Left ventricle myocardium inferior (tissue), 1 donor: ENCODE results near the gene CACNB1. TPM values are rescaled to one million over a fixed set of nuclear protein-coding genes. Genes with fewer than 3 reads are reported as not detected.
A peak's percentile ranks its signal among the peaks of the same experiment; 100 is the strongest.

Experiments
- DNase-seq: peaks from one replicate; pipeline ENCODE4 v3.0.0-alpha.2; 2020
- H3K27ac ChIP-seq: fragments of 200-600 bp; replicated peaks from 2 replicates; pipeline ENCODE4 v1.8.0; 2021
- H3K27me3 ChIP-seq: fragments of 200-600 bp; 2 replicates; pipeline ENCODE4 v1.8.0; 2021; ENCODE audit warnings: low read depth
- H3K36me3 ChIP-seq: fragments of 200-600 bp; 2 replicates; pipeline ENCODE4 v1.8.0; 2021
- H3K4me1 ChIP-seq: fragments of 200-600 bp; 2 replicates; pipeline ENCODE4 v1.8.0; 2021
- H3K4me3 ChIP-seq: fragments of 200-600 bp; 2 replicates; pipeline ENCODE4 v1.8.0; 2021; ENCODE audit warnings: mild to moderate bottlenecking, moderate library complexity
- H3K9me3 ChIP-seq: fragments of 200-600 bp; replicated peaks from 2 replicates; pipeline ENCODE4 v1.8.0; 2021
- intact Hi-C: fragments of 100-400 bp; cut with micrococcal nuclease; formaldehyde crosslinking; loops from one replicate; pipeline ENCODE4 v1.11.0; 2022
- total RNA-seq: library from RNA; stranded (reverse); fragmentation: NEBNext Ultra II Directional; extraction: Animal tissue kit (Norgen Biotek cat#: 25700); gene quantifications from one replicate; pipeline ENCODE4 v1.2.1, GENCODE V29; 2021
- TF ChIP-seq, protein P1 (sequence below): fragments of 200-600 bp; IDR thresholded peaks from 2 replicates; pipeline ENCODE4 v1.8.0; 2021; ENCODE audit warnings: antibody characterized with exemption, mild to moderate bottlenecking, borderline replicate concordance
- donor health status: DM: no; HTN: yes; CAD: no; lungs with severe emphysema.

The CACNB1 gene
- total RNA-seq, 1 donor from 2014 or later = 3.7 TPM

DNA sequence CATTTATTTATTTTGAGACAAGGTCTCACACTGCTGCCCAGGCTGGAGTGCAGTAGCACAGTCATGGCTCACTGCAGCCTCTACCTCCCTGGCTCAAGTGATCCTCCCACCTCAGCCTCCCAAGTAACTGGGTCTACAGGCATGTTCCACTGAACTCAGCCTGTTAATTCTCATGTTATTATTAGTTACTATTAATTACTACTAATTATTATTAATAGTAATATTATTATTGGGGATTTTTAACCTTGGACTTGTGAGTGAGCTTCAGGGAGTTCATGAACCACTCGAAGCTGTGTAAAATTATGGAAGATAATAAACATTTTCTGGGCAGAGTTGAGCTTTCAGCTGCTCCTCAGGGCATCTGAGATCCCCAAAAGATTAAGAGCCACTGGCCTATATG, 32.9 kb upstream of the CACNB1 start:
- H3K9me3 ChIP-seq = no peaks in the 10 kb centered on the region
- no peak overlapping the region for H3K27ac ChIP-seq
- no peak for DNase-seq
- TF ChIP-seq, protein P1, sequence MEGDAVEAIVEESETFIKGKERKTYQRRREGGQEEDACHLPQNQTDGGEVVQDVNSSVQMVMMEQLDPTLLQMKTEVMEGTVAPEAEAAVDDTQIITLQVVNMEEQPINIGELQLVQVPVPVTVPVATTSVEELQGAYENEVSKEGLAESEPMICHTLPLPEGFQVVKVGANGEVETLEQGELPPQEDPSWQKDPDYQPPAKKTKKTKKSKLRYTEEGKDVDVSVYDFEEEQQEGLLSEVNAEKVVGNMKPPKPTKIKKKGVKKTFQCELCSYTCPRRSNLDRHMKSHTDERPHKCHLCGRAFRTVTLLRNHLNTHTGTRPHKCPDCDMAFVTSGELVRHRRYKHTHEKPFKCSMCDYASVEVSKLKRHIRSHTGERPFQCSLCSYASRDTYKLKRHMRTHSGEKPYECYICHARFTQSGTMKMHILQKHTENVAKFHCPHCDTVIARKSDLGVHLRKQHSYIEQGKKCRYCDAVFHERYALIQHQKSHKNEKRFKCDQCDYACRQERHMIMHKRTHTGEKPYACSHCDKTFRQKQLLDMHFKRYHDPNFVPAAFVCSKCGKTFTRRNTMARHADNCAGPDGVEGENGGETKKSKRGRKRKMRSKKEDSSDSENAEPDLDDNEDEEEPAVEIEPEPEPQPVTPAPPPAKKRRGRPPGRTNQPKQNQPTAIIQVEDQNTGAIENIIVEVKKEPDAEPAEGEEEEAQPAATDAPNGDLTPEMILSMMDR = no peak
- intact Hi-C loops = no loop called here
- H3K4me1 ChIP-seq = peaks cover 22% of the 10 kb centered on the region
- H3K27me3 ChIP-seq = peaks cover 97% of the 10 kb centered on the region
- H3K36me3 ChIP-seq = no peaks in the 10 kb centered on the region
- H3K4me3 ChIP-seq = no peak overlapping the region

- DNase-seq = no peak
- H3K4me1 ChIP-seq = peaks cover 31% of the 10 kb centered on the region
- intact Hi-C loops = no loop called here
- no peaks in the 10 kb centered on the region for H3K36me3 ChIP-seq
- H3K27me3 ChIP-seq = peaks cover 98% of the 10 kb centered on the region
- H3K27ac ChIP-seq = no peak overlapping the region
- TF ChIP-seq, protein P1 = no peak
- H3K4me3 ChIP-seq = no peak overlapping the region
- no peaks in the 10 kb centered on the region for H3K9me3 ChIP-seq
Measured at GRCh38 chr17:39229274-39229913, 31.9 kb upstream of the CACNB1 start.

- no peak overlapping the region for H3K4me3 ChIP-seq
- H3K27me3 ChIP-seq = peaks cover 80% of the 10 kb centered on the region
- intact Hi-C loops = no loop called here
Measured at GRCh38 chr17:39227364-39227919, 30.0 kb upstream of the CACNB1 start.

DNA sequence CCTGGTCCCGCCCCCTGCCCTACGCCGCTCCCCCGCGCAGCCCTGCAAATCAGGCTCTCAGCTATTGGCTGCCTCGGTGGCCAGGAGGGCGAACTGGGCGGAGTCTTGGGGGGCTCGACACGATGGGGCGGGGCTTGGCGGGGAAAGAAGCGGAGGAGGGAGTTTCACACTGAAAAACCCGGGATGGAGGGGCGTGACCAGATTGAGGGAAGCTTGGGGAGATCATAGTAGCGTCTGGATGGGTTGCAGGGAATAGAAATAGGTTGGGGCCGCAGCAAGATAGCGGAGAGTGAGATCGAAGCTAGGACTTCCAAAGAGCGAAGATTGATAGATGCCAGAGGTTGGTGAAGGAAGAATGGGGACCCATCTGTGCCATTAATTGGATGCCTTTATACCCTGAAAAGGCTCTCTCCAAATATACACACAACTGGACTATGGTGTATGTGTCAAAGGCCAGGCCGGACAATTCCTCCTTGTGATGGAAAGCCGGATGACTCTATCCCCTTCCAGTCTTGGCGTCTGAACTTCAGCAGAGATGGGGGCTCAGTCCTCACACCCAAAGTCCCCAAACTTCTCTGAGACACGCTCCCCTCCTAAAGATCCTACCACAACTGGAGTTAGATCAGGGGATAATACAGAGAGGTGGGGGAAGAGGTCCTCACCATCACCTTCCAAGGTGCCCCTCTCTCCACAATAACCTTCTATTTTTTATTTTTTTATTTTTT, 28.7 kb upstream of the CACNB1 start:
- intact Hi-C loops = no loop called here
- Histone ChIP-seq H3K27me3 (peaks cover 67% of the 10 kb centered on the region), H3K36me3 (no peaks in the 10 kb centered on the region)

More at GRCh38 chr17:39227364-39227919, 30.0 kb upstream of the CACNB1 start:
- TF ChIP-seq, protein P1 = no peak
- H3K36me3 ChIP-seq = no peaks in the 10 kb centered on the region
- H3K9me3 ChIP-seq = no peaks in the 10 kb centered on the region
- H3K27ac ChIP-seq = no peak overlapping the region
- H3K4me1 ChIP-seq = peaks cover 31% of the 10 kb centered on the region
- no peak for DNase-seq

GRCh38 chr17:39225308-39225958, 28.0 kb upstream of the CACNB1 start, which contains the start of gene STAC2:
Gene STAC2 (minus strand): TSS chr17:39225945. CDS start chr17:39225502, 443 bp downstream.
- no peak for DNase-seq
- Histone ChIP-seq H3K4me3 (peak within 1 kb of the TSS; percentile 66), H3K36me3 (no peaks in the 10 kb centered on the region), H3K27ac (no peak within 1 kb of the TSS), H3K4me1 (peaks cover 21% of the 10 kb centered on the region), H3K27me3 (peaks cover 61% of the 10 kb centered on the region), H3K9me3 (no peaks in the 10 kb centered on the region)
- intact Hi-C loops = no loop called here
- TF ChIP-seq, protein P1 = no peak

More for the DNA sequence above, 28.7 kb upstream of the CACNB1 start:
- TF ChIP-seq, protein P1 = no peak
- peak overlapping the region; percentile 66 for H3K4me3 ChIP-seq
- H3K27ac ChIP-seq = no peak overlapping the region
- H3K4me1 ChIP-seq = peaks cover 21% of the 10 kb centered on the region
- peak; percentile 74 for DNase-seq
- H3K9me3 ChIP-seq = no peaks in the 10 kb centered on the region
